Daoy (cell line): ENCODE data around the gene MYO5A. TPM values are rescaled to one million over a fixed set of nuclear protein-coding genes. Genes with fewer than 3 reads are reported as not detected.
"Not testable (repeated sequence)": the region's sequence is repeated elsewhere in the genome, so short reads cannot be mapped to it uniquely, and the experiment has no call there.

Experiments used
- DNase-seq: peaks from one replicate; pipeline ENCODE4 v3.0.0-alpha.2; 2015; ENCODE audit warnings: low read depth
- total RNA-seq: library from RNA; depleted of rRNA; stranded (reverse); fragments of >200 nt; shearing (Covaris generic); gene quantifications from 2 replicates; pipeline ENCODE4 v1.2.3, GENCODE V29; 2014

The MYO5A gene
- total RNA-seq, 1 experiment from 2014 or later, result 57.4 TPM

GRCh38 chr15:52288986-52289385 is 239.7 kb downstream of the MYO5A start:
- no peak for DNase-seq

GRCh38 chr15:52288051-52288942 is 240.4 kb downstream of the MYO5A start:
- peak; percentile 89 for DNase-seq

GRCh38 chr15:52287114-52287513 is 241.6 kb downstream of the MYO5A start:
- DNase-seq, result no peak

- DNase-seq, result not testable (repeated sequence)
Observed at GRCh38 chr15:52285941-52286340, 242.7 kb downstream of the MYO5A start.

DNA sequence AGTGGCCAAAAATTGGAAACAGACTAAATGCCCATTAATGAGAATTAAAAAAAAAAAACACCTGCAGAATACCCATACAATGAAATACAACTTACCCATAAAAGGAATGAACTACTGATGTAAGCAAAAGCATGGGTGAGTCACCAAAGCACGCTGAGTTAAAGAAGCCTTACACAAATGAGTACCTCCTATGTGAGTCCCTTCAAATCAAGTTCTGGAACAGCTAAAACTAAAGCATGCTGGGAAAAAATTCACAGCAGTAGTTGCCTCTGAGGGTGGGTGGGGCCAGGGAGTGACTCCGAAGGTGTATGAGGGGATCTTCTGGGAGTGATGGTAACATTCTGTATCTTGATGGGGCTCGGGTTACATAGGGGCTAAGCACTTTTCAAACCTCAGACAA is 244.5 kb downstream of the MYO5A start:
- DNase-seq, result peak; percentile 62

- no peak for DNase-seq
Observed at GRCh38 chr15:52283281-52283680, 245.4 kb downstream of the MYO5A start.

DNA sequence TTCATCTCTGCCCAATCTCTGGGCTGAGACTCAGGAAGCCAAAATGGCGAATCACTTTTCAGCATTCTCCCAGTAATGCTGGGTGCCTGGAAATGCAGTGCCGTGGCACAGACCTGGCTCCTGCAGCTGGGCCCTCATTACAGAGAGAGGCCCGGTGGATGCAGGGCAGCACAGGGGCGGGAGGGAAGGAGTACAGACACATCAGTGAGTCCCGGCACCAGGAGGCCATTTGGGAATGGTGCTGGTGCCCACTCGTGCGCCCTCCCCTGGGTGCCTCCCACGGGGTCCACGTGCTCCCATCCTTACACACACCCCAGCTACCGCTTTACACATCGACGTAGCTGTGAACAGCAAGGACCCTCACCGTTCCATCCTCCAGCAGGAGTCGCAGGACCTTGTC is 246.3 kb downstream of the MYO5A start:
- no peak for DNase-seq

DNA sequence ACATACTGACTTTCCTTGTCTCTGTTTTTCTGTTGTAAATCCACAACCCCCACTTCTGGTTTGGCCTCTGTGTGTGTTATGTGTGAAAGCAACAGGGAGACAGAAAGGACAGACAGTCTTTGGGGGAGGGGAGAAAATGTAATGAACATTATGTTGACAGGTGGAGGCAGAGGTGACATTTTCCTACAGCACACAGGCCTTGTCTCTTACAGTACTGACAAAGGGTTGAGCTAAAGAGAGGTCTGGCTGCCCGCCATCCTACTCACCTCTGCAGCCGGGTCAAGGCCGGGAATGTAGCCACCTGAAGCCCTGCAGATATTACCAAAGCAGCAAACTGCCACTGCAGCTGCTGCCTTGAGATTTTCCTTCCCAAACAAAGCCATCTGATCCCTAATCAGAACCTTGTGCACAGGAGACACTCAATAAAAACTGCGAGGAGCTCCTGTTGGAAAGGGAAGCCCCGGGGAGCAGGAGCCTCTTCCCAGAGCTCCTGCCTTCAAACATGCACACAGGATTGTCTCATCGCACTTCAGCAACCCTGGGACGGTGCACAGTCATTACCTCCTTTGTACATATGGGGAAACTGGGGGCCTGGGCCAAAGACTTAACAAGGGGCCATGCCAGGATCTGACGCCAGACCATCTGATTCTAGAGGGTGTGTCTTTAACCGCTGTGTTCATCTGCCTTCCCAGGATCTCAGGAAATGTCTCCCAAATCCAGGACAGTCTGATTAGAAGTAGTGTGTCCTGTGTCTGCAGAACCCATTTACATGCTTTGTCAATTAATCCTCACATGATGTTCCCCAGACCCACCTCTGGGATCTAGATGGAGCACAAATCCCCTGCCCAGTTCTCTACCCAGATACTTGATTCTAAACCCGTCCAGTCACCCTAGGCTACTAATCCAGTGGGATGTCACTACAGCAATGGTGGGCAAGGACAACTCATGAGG is 247.3 kb downstream of the MYO5A start:
- no peak for DNase-seq

DNA sequence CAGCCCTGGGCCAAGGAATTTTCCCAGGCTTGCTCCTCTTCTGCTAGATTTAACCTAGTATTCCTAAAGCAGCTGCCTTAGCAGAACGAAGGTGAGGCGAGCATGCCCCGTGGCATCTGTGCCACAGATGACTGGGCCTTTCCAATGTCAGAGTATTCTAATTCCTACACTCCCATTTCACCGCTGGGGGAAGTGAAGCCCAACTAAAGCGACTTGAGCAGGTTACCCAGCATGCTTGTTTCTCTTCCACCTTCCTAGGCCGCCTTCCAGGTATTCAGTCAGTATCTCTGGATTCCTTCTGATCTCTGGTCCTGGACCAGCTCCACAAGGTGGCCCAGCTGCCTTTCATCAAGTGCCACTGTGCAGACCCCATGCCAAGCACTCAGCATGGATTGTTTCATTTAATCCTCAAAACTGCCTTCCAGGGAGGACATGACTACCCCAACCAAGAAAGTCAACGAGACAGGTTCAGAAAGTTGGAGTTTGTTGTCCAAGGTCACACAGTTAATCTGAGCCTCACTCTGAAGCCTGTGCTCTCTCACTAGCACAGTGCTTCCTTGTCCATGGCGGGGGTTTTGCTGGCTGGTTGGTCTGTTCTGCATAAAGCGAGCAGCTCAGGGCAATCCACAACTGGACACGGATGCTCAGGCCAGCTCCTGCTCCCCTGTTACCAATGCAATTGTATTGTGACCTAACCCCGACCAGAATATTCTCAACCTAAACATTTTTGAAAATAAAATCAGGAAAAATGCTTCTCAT is 248.2 kb downstream of the MYO5A start:
- no peak for DNase-seq

DNA sequence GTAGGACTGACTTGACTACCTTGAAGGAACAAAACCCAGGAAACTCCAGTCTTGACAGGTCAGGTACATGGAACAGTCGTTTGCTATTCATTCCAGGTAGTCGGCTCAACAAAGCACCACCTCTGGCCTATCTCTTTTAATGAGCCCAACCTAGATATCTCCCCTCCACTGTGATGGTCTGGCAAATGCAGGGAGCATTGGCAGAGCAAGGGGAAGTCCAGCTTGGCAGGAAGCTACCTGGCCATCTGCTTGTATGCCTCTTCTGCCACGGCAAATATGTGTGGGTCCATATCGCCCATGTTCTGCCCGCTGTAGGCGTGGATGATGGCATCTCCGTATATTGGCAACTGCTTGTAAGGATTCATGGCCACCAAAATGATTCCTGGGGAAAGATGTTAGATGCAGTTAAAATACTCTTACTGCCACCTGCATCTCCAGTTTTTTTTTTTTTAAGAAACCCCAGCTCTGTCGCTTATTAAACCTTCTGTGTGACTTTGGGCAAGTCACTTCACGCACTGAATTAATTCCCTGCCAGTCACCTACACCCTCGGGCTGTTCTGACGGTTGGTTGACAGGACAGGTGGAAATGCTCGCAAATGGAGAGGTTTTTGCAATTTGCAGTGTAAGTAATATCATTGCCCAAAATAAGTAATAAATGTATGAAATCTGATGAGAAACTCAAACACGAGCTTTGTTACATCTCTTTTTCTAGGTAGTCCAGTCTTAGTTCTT is 249.9 kb downstream of the MYO5A start:
- no peak for DNase-seq

DNA sequence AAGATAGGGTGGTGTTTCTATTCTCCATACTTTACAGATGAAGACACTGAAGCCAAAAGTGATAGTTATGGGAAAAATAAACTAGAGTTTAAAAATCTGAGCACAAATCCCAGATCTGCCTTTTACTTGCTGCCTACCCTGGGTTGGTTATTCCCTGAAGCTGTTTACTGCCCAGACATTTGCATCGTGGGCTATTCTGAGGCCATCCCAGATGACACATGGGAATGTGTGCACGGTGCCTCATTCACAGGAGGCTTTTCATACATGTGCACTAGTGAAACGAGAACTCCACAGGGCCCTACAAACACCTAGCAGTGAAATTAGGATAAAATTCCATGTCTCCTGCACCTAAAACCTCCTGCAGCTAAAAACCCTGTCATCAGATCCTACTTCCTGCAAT is 250.5 kb downstream of the MYO5A start:
- DNase-seq, result no peak

DNA sequence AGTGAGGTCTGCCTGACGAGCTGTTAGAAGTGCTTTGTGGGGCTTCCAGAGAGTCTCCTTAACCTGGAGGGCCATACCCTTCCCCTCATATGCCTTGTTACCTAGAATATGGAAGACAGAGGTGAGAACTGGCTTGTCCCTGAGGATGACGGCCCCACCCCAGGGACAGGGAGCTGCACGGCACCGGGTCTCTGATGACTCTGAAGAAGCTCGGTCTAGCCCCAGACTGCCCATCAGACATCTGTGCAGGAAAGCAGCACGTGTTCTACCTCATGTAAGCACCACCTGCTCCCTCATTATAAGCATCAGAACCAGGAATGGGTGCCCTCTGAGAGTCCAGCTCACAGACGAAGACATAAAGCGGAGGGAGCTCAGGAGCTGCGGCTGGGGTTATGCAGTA is 251.1 kb downstream of the MYO5A start:
- no peak for DNase-seq

GRCh38 chr15:52276256-52276770 is 252.4 kb downstream of the MYO5A start:
- DNase-seq, result no peak

DNA sequence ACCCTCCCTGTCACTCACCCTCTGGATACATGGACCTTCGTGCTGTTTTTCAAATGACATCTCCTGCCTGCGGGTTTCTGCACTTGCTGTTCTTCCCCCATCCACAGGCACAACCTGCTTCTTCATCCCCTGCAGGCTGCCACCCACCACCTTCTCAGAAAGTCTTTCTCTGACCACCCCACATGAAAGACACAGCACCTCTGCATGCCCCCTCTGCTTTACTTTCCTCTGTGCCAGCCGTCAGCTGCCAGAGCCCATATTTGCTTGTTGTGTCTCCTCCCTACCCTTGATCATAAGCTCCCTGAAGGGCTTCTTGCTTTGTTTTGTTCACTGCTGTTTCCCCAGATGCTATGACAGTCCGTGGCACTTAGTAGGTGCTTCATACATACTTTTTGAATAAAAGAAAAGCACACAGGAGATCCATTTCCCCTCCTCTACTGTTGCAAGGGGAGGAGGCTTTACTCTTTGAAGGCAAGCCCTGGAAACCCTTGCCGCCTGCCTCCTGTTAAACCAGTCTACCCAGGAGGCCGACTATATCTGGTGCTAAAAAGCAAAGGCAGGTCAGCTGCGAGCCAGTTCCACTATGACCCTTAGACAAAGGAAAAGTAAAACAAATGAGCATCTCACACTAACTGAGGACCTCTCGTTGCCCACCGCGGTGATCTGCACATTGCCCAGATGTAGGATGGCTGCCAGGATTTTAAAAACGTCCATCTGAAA is 265.0 kb downstream of the MYO5A start:
- no peak for DNase-seq

GRCh38 chr15:52262364-52262763 is 266.3 kb downstream of the MYO5A start:
- peak; percentile 81 for DNase-seq

DNA sequence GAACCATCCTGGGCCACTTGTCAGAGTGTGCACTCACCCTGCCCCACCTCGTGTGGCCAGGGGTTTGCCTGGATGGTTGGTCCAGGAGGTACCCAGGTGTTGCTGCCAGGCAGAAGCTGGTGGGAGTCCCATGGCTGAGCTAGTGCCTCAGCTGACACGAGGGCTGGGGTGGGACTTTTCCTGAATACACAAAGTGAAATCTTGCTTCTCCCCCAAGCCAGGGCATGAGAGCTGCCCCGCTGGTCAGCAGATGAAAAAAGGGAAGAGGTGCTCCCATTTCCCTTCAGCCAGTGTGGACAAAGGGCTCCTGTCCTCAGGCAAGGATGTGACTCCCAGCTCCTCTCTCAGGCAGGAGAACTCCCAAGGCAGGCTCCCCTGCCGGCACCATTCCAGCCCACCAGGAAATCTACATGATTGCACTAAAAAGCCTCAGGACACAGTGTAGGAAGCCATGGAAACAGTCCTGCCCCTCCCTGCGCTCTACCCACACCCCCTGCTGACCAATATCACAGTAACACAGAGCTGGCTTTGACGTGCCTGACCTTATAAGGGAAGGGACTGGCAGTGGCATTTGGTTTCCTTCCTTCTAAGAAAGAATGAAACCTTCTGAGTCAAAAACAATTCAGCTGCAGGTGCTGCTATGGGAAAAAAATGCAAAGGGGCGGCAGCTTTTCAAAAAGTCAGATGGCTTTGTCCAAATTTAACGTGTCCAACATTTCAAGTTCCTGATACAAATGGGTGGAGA is 267.0 kb downstream of the MYO5A start:
- DNase-seq, result peak; percentile 99

DNA sequence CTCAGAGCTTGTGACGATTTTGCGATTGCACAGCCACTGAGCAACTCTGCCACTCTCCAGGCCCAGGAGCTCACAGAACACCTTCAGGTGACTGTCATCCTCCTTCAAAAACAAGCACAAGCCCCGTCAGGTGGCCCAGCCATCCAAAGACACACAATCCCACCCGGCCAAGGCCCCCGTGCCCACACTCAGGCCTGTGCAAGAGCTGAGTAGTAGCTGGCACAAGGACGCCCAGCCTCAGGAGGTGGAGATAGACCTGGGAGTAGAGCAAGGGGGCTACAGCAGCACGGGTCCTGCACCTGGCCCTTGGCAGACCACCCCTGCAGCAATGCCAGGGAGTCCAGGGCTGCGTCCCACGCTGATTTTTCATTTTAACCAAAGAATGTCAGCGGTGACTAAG is 267.7 kb downstream of the MYO5A start:
- DNase-seq, result no peak

- DNase-seq, result no peak
Observed at GRCh38 chr15:52259503-52259902, 269.2 kb downstream of the MYO5A start.

GRCh38 chr15:52258461-52258860 is 270.2 kb downstream of the MYO5A start:
- DNase-seq, result no peak

DNA sequence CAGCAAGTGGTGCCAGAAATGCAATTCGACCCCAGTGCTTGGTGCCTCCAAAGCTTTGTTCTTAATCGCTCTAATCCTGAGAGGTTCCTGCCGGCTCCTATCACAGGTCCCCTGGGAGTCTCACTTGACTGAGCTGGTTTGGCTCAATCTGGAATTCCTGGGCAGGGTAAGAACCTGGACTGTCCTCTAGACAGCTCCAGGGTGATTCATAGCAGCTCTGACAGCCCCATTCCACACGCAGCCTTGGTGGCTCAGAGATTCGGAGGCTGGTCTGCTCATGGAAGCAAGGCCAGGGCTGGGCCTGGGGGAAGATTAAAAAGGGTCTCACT is 271.0 kb downstream of the MYO5A start:
- DNase-seq, result peak; percentile 91
